Measurements from ENCODE around the gene CD80.
A peak's percentile ranks its signal among the peaks of the same experiment; 100 is the strongest.

CD80 gene

DNA sequence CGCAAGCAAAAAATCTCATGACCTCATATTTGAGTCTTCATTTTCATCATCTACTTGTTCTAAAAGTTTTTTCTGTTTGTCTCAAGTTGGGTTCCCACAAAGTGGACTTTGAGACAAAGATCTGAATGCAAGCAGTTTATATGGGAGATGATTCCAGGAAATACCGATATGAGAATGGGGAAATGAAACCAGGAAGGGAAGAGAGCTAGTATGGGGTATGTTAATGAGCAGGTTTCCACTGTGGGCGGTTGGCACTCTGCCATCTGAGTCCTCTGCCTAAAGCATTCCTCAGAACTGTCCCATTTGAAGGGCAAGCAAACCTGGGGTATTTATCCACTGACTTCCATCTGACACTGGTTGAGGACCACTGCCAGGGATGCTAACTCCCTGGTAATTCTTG, 28.7 kb upstream of the CD80 start:
- H3K9ac ChIP-seq (ENCODE audit: insufficient read length): no peak overlapping the region
- no peak for TF ChIP-seq POLR2AphosphoS5 (IDR thresholded peaks at IDR 0.05; ENCODE audit: borderline replicate concordance, low read depth, low read length)
- TF ChIP-seq FOXP2 (optimal IDR thresholded peaks at IDR 0.05; ENCODE audit: control extremely low read depth, extremely low read length, insufficient read depth): no peak
- TF ChIP-seq EZH2 (IDR thresholded peaks at IDR 0.05): no peak
- peak; percentile 35 for DNase-seq (ENCODE audit: low read depth, low spot score)
- no peaks in the 10 kb centered on the region for H3K9me3 ChIP-seq (ENCODE audit: low read depth, low read length)
- H3K4me3 ChIP-seq: peak overlapping the region; percentile 39; the same call in 1 of the 2 replicates
- no peaks in the 10 kb centered on the region for H3K36me3 ChIP-seq (ENCODE audit: insufficient read depth, low read length)
- no peak overlapping the region for H3K27ac ChIP-seq

DNA sequence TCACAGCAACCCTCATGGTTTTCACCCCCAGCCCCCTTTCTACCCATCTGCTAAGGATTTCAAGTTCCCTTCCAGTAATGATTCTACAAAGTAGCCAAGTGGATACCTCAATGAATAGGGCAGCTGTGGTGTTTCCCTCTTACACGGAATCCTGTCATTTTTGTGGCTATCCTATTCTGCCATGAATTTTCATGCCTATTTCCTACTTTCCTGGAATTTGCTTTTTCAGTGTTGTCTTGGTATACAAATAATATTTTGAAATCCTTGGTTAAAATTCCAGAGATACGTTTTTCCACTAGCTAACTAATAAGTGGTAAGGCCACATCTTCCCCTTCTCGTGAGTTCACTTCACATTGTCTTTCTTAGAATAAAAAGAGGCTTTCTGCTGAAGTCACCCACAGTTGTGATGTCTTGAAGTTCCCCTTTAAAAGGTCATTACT, 27.3 kb upstream of the CD80 start:
- TF ChIP-seq EZH2 (IDR thresholded peaks at IDR 0.05) (no peak), FOXP2 (optimal IDR thresholded peaks at IDR 0.05; ENCODE audit: control extremely low read depth, extremely low read length, insufficient read depth) (no peak), POLR2AphosphoS5 (IDR thresholded peaks at IDR 0.05; ENCODE audit: borderline replicate concordance, low read depth, low read length) (no peak)
- no peak overlapping the region for H3K4me3 ChIP-seq
- H3K27ac ChIP-seq: no peak overlapping the region
- H3K9me3 ChIP-seq (ENCODE audit: low read depth, low read length): no peaks in the 10 kb centered on the region
- H3K36me3 ChIP-seq (ENCODE audit: insufficient read depth, low read length): no peaks in the 10 kb centered on the region
- H3K9ac ChIP-seq (ENCODE audit: insufficient read length): no peak overlapping the region
- no peak for DNase-seq (ENCODE audit: low read depth, low spot score)

DNA sequence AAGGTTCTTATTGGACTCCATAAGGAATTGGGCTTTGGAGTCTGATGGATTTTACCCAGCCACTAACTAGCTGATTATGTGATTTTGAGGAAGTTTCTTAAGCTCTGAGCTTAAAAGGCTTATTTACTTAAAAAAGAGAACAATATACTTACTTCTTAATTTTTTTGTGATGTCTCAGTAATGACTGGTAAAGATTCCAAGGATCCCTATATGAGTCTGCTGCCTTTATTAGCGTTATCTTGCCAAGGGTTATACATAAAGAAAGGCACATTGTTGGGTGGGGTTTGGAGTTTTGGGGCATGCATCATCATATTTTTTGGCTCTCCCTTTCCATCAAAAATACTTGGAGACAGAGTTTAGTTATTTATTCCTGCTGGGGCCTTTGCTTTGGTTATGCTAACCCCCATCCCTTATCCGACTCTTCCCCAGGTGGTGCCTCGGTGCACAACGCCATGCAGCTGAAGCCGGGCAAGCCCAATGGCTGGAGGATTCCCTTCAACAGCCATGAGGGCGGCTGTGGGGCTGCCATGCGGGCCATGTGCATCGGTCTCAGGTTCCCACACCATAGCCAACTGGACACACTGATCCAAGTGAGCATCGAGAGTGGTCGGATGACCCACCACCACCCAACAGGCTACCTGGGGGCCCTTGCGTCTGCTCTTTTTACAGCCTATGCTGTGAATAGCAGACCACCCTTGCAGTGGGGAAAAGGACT, 26.6 kb upstream of the CD80 start:
- TF ChIP-seq EZH2 (IDR thresholded peaks at IDR 0.05): no peak
- TF ChIP-seq POLR2AphosphoS5 (IDR thresholded peaks at IDR 0.05; ENCODE audit: borderline replicate concordance, low read depth, low read length): no peak
- no peak for TF ChIP-seq FOXP2 (optimal IDR thresholded peaks at IDR 0.05; ENCODE audit: control extremely low read depth, extremely low read length, insufficient read depth)
- H3K9ac ChIP-seq (ENCODE audit: insufficient read length): no peak overlapping the region
- no peak overlapping the region for H3K27ac ChIP-seq
- no peaks in the 10 kb centered on the region for H3K36me3 ChIP-seq (ENCODE audit: insufficient read depth, low read length)
- H3K9me3 ChIP-seq (ENCODE audit: low read depth, low read length): no peaks in the 10 kb centered on the region
- no peak for DNase-seq (ENCODE audit: low read depth, low spot score)
- no peak overlapping the region for H3K4me3 ChIP-seq

DNA sequence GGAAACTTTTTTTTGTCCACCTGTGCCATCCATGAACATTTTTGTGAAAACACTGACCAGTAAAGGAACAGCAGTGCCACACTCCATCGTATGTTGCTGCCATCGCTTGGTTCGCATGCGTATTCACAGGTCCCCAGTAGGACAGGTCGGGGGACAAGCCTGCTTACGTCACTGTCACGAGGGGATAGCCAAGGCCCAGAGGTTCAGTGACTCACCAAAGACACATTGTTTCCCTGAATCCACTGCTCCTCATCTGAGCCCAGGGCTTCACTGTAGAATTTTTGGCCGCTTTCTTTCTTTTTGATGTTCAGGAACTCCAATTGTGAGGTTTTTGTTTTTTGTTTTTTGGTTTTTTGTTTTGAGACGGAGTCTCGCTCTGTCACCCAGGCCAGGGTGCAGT, 25.8 kb upstream of the CD80 start:
- Histone ChIP-seq H3K36me3 (ENCODE audit: insufficient read depth, low read length) (no peaks in the 10 kb centered on the region), H3K9ac (ENCODE audit: insufficient read length) (no peak overlapping the region), H3K4me3 (no peak overlapping the region), H3K27ac (no peak overlapping the region), H3K9me3 (ENCODE audit: low read depth, low read length) (no peaks in the 10 kb centered on the region)
- TF ChIP-seq FOXP2 (optimal IDR thresholded peaks at IDR 0.05; ENCODE audit: control extremely low read depth, extremely low read length, insufficient read depth) (no peak), EZH2 (IDR thresholded peaks at IDR 0.05) (no peak), POLR2AphosphoS5 (IDR thresholded peaks at IDR 0.05; ENCODE audit: borderline replicate concordance, low read depth, low read length) (no peak)
- no peak for DNase-seq (ENCODE audit: low read depth, low spot score)

DNA sequence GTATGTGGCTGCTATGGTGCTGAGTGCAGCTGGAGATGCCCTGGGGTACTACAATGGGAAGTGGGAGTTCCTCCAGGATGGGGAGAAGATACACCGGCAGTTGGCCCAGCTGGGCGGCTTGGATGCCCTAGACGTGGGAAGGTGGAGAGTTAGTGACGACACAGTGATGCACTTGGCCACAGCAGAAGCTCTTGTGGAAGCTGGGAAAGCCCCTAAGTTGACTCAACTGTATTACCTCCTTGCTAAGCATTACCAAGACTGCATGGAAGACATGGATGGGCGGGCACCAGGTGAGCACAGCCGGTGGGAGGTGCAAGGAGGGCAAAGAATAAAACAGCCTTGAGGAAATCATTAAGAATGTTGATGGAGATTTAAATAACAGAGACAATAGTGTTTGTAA, 22.8 kb upstream of the CD80 start:
- no peaks in the 10 kb centered on the region for H3K9me3 ChIP-seq (ENCODE audit: low read depth, low read length)
- no peaks in the 10 kb centered on the region for H3K36me3 ChIP-seq (ENCODE audit: insufficient read depth, low read length)
- H3K27ac ChIP-seq: no peak overlapping the region
- TF ChIP-seq EZH2 (IDR thresholded peaks at IDR 0.05) (no peak), POLR2AphosphoS5 (IDR thresholded peaks at IDR 0.05; ENCODE audit: borderline replicate concordance, low read depth, low read length) (no peak), FOXP2 (optimal IDR thresholded peaks at IDR 0.05; ENCODE audit: control extremely low read depth, extremely low read length, insufficient read depth) (no peak)
- no peak for DNase-seq (ENCODE audit: low read depth, low spot score)
- no peak overlapping the region for H3K4me3 ChIP-seq
- no peak overlapping the region for H3K9ac ChIP-seq (ENCODE audit: insufficient read length)

- Histone ChIP-seq H3K36me3 (ENCODE audit: insufficient read depth, low read length) (no peaks in the 10 kb centered on the region), H3K27ac (no peak overlapping the region), H3K9ac (ENCODE audit: insufficient read length) (no peak overlapping the region), H3K4me3 (no peak overlapping the region), H3K9me3 (ENCODE audit: low read depth, low read length) (no peaks in the 10 kb centered on the region)
- no peak for DNase-seq (ENCODE audit: low read depth, low spot score)
- TF ChIP-seq POLR2AphosphoS5 (IDR thresholded peaks at IDR 0.05; ENCODE audit: borderline replicate concordance, low read depth, low read length) (no peak), EZH2 (IDR thresholded peaks at IDR 0.05) (no peak), FOXP2 (optimal IDR thresholded peaks at IDR 0.05; ENCODE audit: control extremely low read depth, extremely low read length, insufficient read depth) (no peak)
Observed at GRCh38 chr3:119580067-119580760, 20.8 kb upstream of the CD80 start.

GRCh38 chr3:119579366-119580066, 20.1 kb upstream of the CD80 start, which contains the start of gene ADPRH:
ADPRH (plus strand) TSS chr3:119579492; CDS start chr3:119582170, 2,678 bp downstream.
- no peak within 1 kb of the TSS for H3K4me3 ChIP-seq
- no peaks in the 10 kb centered on the region for H3K36me3 ChIP-seq (ENCODE audit: insufficient read depth, low read length)
- H3K27ac ChIP-seq: no peak within 1 kb of the TSS
- H3K9me3 ChIP-seq (ENCODE audit: low read depth, low read length): no peaks in the 10 kb centered on the region
- no peak for TF ChIP-seq POLR2AphosphoS5 (IDR thresholded peaks at IDR 0.05; ENCODE audit: borderline replicate concordance, low read depth, low read length)
- TF ChIP-seq EZH2 (IDR thresholded peaks at IDR 0.05): no peak
- TF ChIP-seq FOXP2 (optimal IDR thresholded peaks at IDR 0.05; ENCODE audit: control extremely low read depth, extremely low read length, insufficient read depth): no peak
- no peak within 1 kb of the TSS for H3K9ac ChIP-seq (ENCODE audit: insufficient read length)
- no peak for DNase-seq (ENCODE audit: low read depth, low spot score)

DNA sequence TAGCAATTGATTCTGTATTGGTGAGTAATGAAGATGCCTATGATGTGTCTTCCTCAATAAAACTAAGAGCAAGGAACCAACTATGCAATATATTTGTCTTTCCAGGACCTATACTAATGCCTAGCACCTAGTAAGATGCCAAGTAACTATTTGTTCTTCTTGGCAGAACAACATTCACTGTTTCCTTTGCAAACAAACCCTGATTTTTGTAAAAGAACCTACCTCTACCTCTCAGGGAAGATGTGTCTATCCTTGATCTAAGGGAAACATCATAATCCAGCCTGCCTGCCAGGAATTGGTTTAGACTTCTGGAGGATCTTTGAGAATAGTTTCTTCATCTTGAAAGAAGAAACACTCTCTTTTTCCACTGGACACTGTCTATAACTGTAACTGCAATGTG, 16.1 kb upstream of the CD80 start:
- no peaks in the 10 kb centered on the region for H3K9me3 ChIP-seq (ENCODE audit: low read depth, low read length)
- H3K4me3 ChIP-seq: no peak overlapping the region
- H3K9ac ChIP-seq (ENCODE audit: insufficient read length): no peak overlapping the region
- no peaks in the 10 kb centered on the region for H3K36me3 ChIP-seq (ENCODE audit: insufficient read depth, low read length)
- no peak overlapping the region for H3K27ac ChIP-seq
- DNase-seq (ENCODE audit: low read depth, low spot score): no peak
- TF ChIP-seq FOXP2 (optimal IDR thresholded peaks at IDR 0.05; ENCODE audit: control extremely low read depth, extremely low read length, insufficient read depth): no peak
- no peak for TF ChIP-seq EZH2 (IDR thresholded peaks at IDR 0.05)
- TF ChIP-seq POLR2AphosphoS5 (IDR thresholded peaks at IDR 0.05; ENCODE audit: borderline replicate concordance, low read depth, low read length): no peak

Data from SK-N-MC (cell line).